Duodenal mucosa (tissue), 2 donors: ENCODE results near the gene RCSD1.

Experiments
- H3K27ac ChIP-seq: one replicate; pipeline ENCODE4 v1.7.0; 2013; ENCODE audit warnings: low read depth, low read length
- H3K27me3 ChIP-seq, 2 donors: one replicate each; pipeline ENCODE4 v1.7.0; 2013; ENCODE audit warnings: low read length in 2 of 2, control low read depth in 1 of 2; ENCODE audit not compliant: insufficient read depth in 2 of 2, control insufficient read depth in 1 of 2
- H3K36me3 ChIP-seq, 2 donors: one replicate each; pipeline ENCODE4 v1.7.0; 2013; ENCODE audit warnings: low read length in 2 of 2, control low read depth in 1 of 2; ENCODE audit not compliant: insufficient read depth in 2 of 2, control insufficient read depth in 1 of 2
- H3K4me1 ChIP-seq, 2 donors: one replicate each; pipeline ENCODE4 v1.7.0; 2013; ENCODE audit warnings: low read length in 2 of 2, control low read depth in 1 of 2; ENCODE audit not compliant: insufficient read depth in 2 of 2, control insufficient read depth in 1 of 2
- H3K4me3 ChIP-seq, 2 donors: one replicate each; pipeline ENCODE4 v1.7.0; 2013; ENCODE audit warnings: low read length in 2 of 2, low read depth in 1 of 2
- H3K9ac ChIP-seq, 2 donors: one replicate each; pipeline ENCODE4 v1.7.0; 2013; ENCODE audit warnings: low read length in 2 of 2, low read depth in 1 of 2
- H3K9me3 ChIP-seq, 2 donors: one replicate each; pipeline ENCODE4 v1.7.0; 2013; ENCODE audit warnings: low read length in 2 of 2, control low read depth in 1 of 2; ENCODE audit not compliant: control insufficient read depth in 1 of 2

RCSD1 gene

GRCh38 chr1:167650269-167651160 lies 20.5 kb downstream of the RCSD1 start:
- Histone ChIP-seq H3K9ac (peak overlapping the region in 1 of 2 donors; percentile 3), H3K4me3 (no peak overlapping the region), H3K36me3 (no peaks in the 10 kb centered on the region), H3K9me3 (no peaks in the 10 kb centered on the region), H3K27ac (no peak overlapping the region), H3K4me1 (peaks cover 55 to 56% of the 10 kb centered on the region in 2 donors), H3K27me3 (no peaks in the 10 kb centered on the region)

GRCh38 chr1:167651161-167651693 lies 21.2 kb downstream of the RCSD1 start:
- Histone ChIP-seq H3K4me3 (no peak overlapping the region), H3K9ac (no peak overlapping the region), H3K9me3 (no peaks in the 10 kb centered on the region), H3K27ac (no peak overlapping the region), H3K36me3 (no peaks in the 10 kb centered on the region), H3K27me3 (no peaks in the 10 kb centered on the region), H3K4me1 (peaks cover 48 to 52% of the 10 kb centered on the region in 2 donors)

- peaks cover 29 to 47% of the 10 kb centered on the region in 2 donors for H3K4me1 ChIP-seq
- H3K36me3 ChIP-seq: no peaks in the 10 kb centered on the region
- no peak overlapping the region for H3K27ac ChIP-seq
- no peaks in the 10 kb centered on the region for H3K9me3 ChIP-seq
- no peaks in the 10 kb centered on the region for H3K27me3 ChIP-seq
- no peak overlapping the region for H3K9ac ChIP-seq
- no peak overlapping the region for H3K4me3 ChIP-seq
These were observed 25.0 kb downstream of the RCSD1 start for GRCh38 chr1:167654975-167655575.

GRCh38 chr1:167656657-167657056 lies 26.6 kb downstream of the RCSD1 start:
- H3K9ac ChIP-seq: no peak overlapping the region
- H3K4me1 ChIP-seq: peaks cover 13 to 46% of the 10 kb centered on the region in 2 donors
- H3K27me3 ChIP-seq: no peaks in the 10 kb centered on the region
- H3K27ac ChIP-seq: no peak overlapping the region
- no peaks in the 10 kb centered on the region for H3K36me3 ChIP-seq
- H3K4me3 ChIP-seq: no peak overlapping the region
- H3K9me3 ChIP-seq: no peaks in the 10 kb centered on the region

- H3K36me3 ChIP-seq: peaks cover 0 to 4% of the 10 kb centered on the region in 2 donors
- no peak overlapping the region for H3K9ac ChIP-seq
- H3K4me3 ChIP-seq: no peak overlapping the region
- peaks cover 12 to 59% of the 10 kb centered on the region in 2 donors for H3K4me1 ChIP-seq
- no peaks in the 10 kb centered on the region for H3K9me3 ChIP-seq
- no peak overlapping the region for H3K27ac ChIP-seq
- H3K27me3 ChIP-seq: no peaks in the 10 kb centered on the region
These were observed 28.7 kb downstream of the RCSD1 start for GRCh38 chr1:167658574-167659328.

- Histone ChIP-seq H3K9ac (no peak overlapping the region), H3K27me3 (no peaks in the 10 kb centered on the region), H3K4me1 (peaks cover 6 to 52% of the 10 kb centered on the region in 2 donors), H3K27ac (no peak overlapping the region), H3K36me3 (peaks cover 0 to 4% of the 10 kb centered on the region in 2 donors), H3K9me3 (no peaks in the 10 kb centered on the region), H3K4me3 (no peak overlapping the region)
These were observed 29.4 kb downstream of the RCSD1 start for GRCh38 chr1:167659450-167659849.

- H3K4me1 ChIP-seq: peaks cover 6 to 48% of the 10 kb centered on the region in 2 donors
- H3K27ac ChIP-seq: no peak overlapping the region
- H3K36me3 ChIP-seq: peaks cover 0 to 4% of the 10 kb centered on the region in 2 donors
- no peak overlapping the region for H3K4me3 ChIP-seq
- H3K27me3 ChIP-seq: no peaks in the 10 kb centered on the region
- no peak overlapping the region for H3K9ac ChIP-seq
- H3K9me3 ChIP-seq: no peaks in the 10 kb centered on the region
These were observed 29.8 kb downstream of the RCSD1 start for GRCh38 chr1:167659881-167660280.

- Histone ChIP-seq H3K9ac (no peak overlapping the region), H3K9me3 (no peaks in the 10 kb centered on the region), H3K27ac (no peak overlapping the region), H3K27me3 (no peaks in the 10 kb centered on the region), H3K36me3 (peaks cover 0 to 4% of the 10 kb centered on the region in 2 donors), H3K4me3 (no peak overlapping the region), H3K4me1 (peaks cover 6 to 45% of the 10 kb centered on the region in 2 donors)
These were observed 31.7 kb downstream of the RCSD1 start for GRCh38 chr1:167661527-167662426.

GRCh38 chr1:167663002-167663772 lies 33.2 kb downstream of the RCSD1 start:
- no peak overlapping the region for H3K9ac ChIP-seq
- no peak overlapping the region for H3K4me3 ChIP-seq
- no peaks in the 10 kb centered on the region for H3K9me3 ChIP-seq
- H3K27ac ChIP-seq: no peak overlapping the region
- H3K36me3 ChIP-seq: peaks cover 0 to 4% of the 10 kb centered on the region in 2 donors
- no peaks in the 10 kb centered on the region for H3K27me3 ChIP-seq
- H3K4me1 ChIP-seq: peaks cover 6 to 45% of the 10 kb centered on the region in 2 donors
